Adrenal gland (tissue), 12 donors: ENCODE measurements around the gene ADORA1. TPM values are rescaled to one million over a fixed set of nuclear protein-coding genes. Genes with fewer than 3 reads are reported as not detected.
A peak's percentile ranks its signal among the peaks of the same experiment; 100 is the strongest.

Source experiments
- DNase-seq, 7 donors: peaks; one replicate each; pipeline ENCODE4 v3.0.0-alpha.2; 2019 to 2020
- H3K27ac ChIP-seq, 5 donors: fragments of 200-600 bp; sonication (generic) in 4 of 5; 1 replicate in 3 of 5; 2 replicates in 2 of 5; pipeline versions ENCODE4 v1.5.1 to v1.8.0; 2016 to 2020; ENCODE audit warnings: mild to moderate bottlenecking in 1 of 5
- H3K27me3 ChIP-seq: fragments of 200-600 bp; 2 replicates; pipeline ENCODE4 v1.8.0; 2021
- H3K36me3 ChIP-seq, 2 donors: fragments of 200-600 bp; replicated peaks in 1 of 2; 1 replicate in 1 of 2; 2 replicates in 1 of 2; pipeline versions ENCODE4 v1.5.1 to v1.8.0; 2018 to 2022
- H3K4me1 ChIP-seq, 2 donors: fragments of 200-600 bp; replicated peaks in 1 of 2; 1 replicate in 1 of 2; 2 replicates in 1 of 2; pipeline versions ENCODE4 v1.5.1 to v1.8.0; 2018 to 2021
- H3K4me3 ChIP-seq, 4 donors: fragments of 200-600 bp; sonication (generic) in 3 of 4; one replicate each; pipeline ENCODE4 v1.5.1; 2016 to 2018
- H3K9me3 ChIP-seq, 3 donors: fragments of 200-600 bp; sonication (generic) in 1 of 3; replicated peaks in 1 of 3; 1 replicate in 2 of 3; 2 replicates in 1 of 3; pipeline versions ENCODE4 v1.5.1 to v1.8.0; 2016 to 2021
- CTCF ChIP-seq, 6 experiments: fragments of 450-650 bp in 4 of 6; fragments of 200-600 bp in 2 of 6; sonication (generic) in 1 of 6; IDR thresholded peaks; 1 replicate in 5 of 6; 2 replicates in 1 of 6; pipeline versions ENCODE4 v1.5.1 to v1.8.0; 2016 to 2021; ENCODE audit warnings: antibody characterized with exemption in 6 of 6, mild to moderate bottlenecking in 2 of 6, moderate library complexity in 1 of 6
- POLR2A ChIP-seq, 2 donors: fragments of 450-650 bp; IDR thresholded peaks; one replicate each; pipeline ENCODE4 v1.6.1; 2017; ENCODE audit warnings: antibody characterized with exemption in 2 of 2, mild to moderate bottlenecking in 2 of 2, moderate library complexity in 1 of 2
- WGBS, 4 donors: extraction: QIAGEN DNeasy Blood & Tissue Kit in 2 of 4; methylation state at CpG; one replicate each; pipeline versions ENCODE4 v1.1.5 to v1.1.7; 2013 to 2017; 5-methylcytosine and 5-hydroxymethylcytosine counted together
- intact Hi-C, 2 donors: fragments of 100-400 bp; cut with DNase I; formaldehyde crosslinking; loops; one replicate each; pipeline versions ENCODE4 v1.14.1 to v1.15.0; 2022 to 2023
- polyA plus RNA-seq, 3 donors: library from polyadenylated mRNA; stranded (reverse); fragments of 200-250 nt in 2 of 3; fragments of 350-450 nt in 1 of 3; fragmentation: Illumina TruSeq in 1 of 3; extraction: RNeasy Lipid Tissue Mini Kit (QIAGEN cat#74804) in 1 of 3; gene quantifications; one replicate each; pipeline ENCODE4 v1.2.3, GENCODE V29; 2013 to 2014
- total RNA-seq, 9 donors: library from RNA; depleted of rRNA in 4 of 9; stranded (reverse); fragments of >200 nt in 4 of 9; fragments of 120-200 nt in 1 of 9; fragmentation: NEBNext Ultra II Directional in 1 of 9; extraction: Animal tissue kit (Norgen Biotek cat#: 25700) in 1 of 9; gene quantifications; one replicate each; pipeline versions ENCODE4 v1.1.0 to v1.2.4, GENCODE V29; 2013 to 2023
- donor health status: healthy with polysubstance abuse.
- donor health status: Bipolar disorder and iron deficiency.
- donor health status: DM: yes; HTN: yes; CAD: no.
- donor health status: DM: no; HTN: no; CAD: no.
- donor health status: DM: no; HTN: no; CAD: no.
- donor health status: DM: yes; HTN: yes; CAD: no.

Gene ADORA1
- total and polyA plus RNA-seq, 12 donors: 0.14 to 1.7 (median 0.59) TPM

GRCh38 chr1:203174324-203174985 lies 46.9 kb downstream of the ADORA1 start:
- peaks cover 4 to 14% of the 10 kb centered on the region in 2 donors for H3K4me1 ChIP-seq
- 85 to 94% (median 86%) methylated on average over 5 to 12 of the region's 12 CpGs for WGBS, 4 donors
- TF ChIP-seq POLR2A (IDR thresholded peaks at IDR 0.05) (no peak), CTCF (IDR thresholded peaks at IDR 0.05) (no peak)
- DNase-seq: no peak
- H3K4me3 ChIP-seq: no peak overlapping the region
- H3K9me3 ChIP-seq: no peaks in the 10 kb centered on the region
- intact Hi-C loops: loop anchor here in 1 of 2 donors (5.0 kb wide), 1 partner anchor 57 kb away; no protein-coding TSS in a partner anchor
- no peak overlapping the region for H3K27ac ChIP-seq
- no peaks in the 10 kb centered on the region for H3K27me3 ChIP-seq
- no peaks in the 10 kb centered on the region for H3K36me3 ChIP-seq

GRCh38 chr1:203175237-203175826 lies 47.8 kb downstream of the ADORA1 start, which contains the start of gene MYBPH:
TSS of gene MYBPH (minus strand) at chr1:203175826. CDS start at chr1:203175755, 71 bp downstream.
- no peaks in the 10 kb centered on the region for H3K36me3 ChIP-seq
- DNase-seq: no peak
- no peak within 1 kb of the TSS for H3K27ac ChIP-seq
- 73 to 100% (median 78%) methylated on average over 3 to 5 of the region's 5 CpGs for WGBS, 4 donors
- no peak within 1 kb of the TSS for H3K4me3 ChIP-seq
- H3K9me3 ChIP-seq: no peaks in the 10 kb centered on the region
- H3K4me1 ChIP-seq: peaks cover 4 to 14% of the 10 kb centered on the region in 2 donors
- intact Hi-C loops: no loop called here
- no peak for TF ChIP-seq POLR2A (IDR thresholded peaks at IDR 0.05)
- no peak for TF ChIP-seq CTCF (IDR thresholded peaks at IDR 0.05)
- H3K27me3 ChIP-seq: no peaks in the 10 kb centered on the region

- H3K27me3 ChIP-seq: no peaks in the 10 kb centered on the region
- no peaks in the 10 kb centered on the region for H3K9me3 ChIP-seq
- intact Hi-C loops: no loop called here
- no peak overlapping the region for H3K4me3 ChIP-seq
- TF ChIP-seq CTCF (IDR thresholded peaks at IDR 0.05): no peak
- TF ChIP-seq POLR2A (IDR thresholded peaks at IDR 0.05): no peak
- peaks cover 4 to 14% of the 10 kb centered on the region in 2 donors for H3K4me1 ChIP-seq
- 67 to 75% (median 69%) methylated on average over 2 to 9 of the region's 9 CpGs for WGBS, 4 donors
- DNase-seq: peak in 4 of 7 donors; percentile 35 to 64 (median 48)
- no peaks in the 10 kb centered on the region for H3K36me3 ChIP-seq
- H3K27ac ChIP-seq: no peak overlapping the region
These were observed 48.3 kb downstream of the ADORA1 start for GRCh38 chr1:203175827-203176241.

GRCh38 chr1:203176273-203177035 lies 48.9 kb downstream of the ADORA1 start:
- TF ChIP-seq POLR2A (IDR thresholded peaks at IDR 0.05): no peak
- no peak for TF ChIP-seq CTCF (IDR thresholded peaks at IDR 0.05)
- peaks cover 4 to 14% of the 10 kb centered on the region in 2 donors for H3K4me1 ChIP-seq
- intact Hi-C loops: no loop called here
- 88 to 95% (median 92%) methylated on average over 7 to 9 of the region's 9 CpGs for WGBS, 4 donors
- no peak for DNase-seq
- no peak overlapping the region for H3K27ac ChIP-seq
- no peaks in the 10 kb centered on the region for H3K9me3 ChIP-seq
- no peaks in the 10 kb centered on the region for H3K27me3 ChIP-seq
- no peaks in the 10 kb centered on the region for H3K36me3 ChIP-seq
- H3K4me3 ChIP-seq: no peak overlapping the region
